RWPE1 (cell line): Measurements from ENCODE around the gene NINJ2.
"Not testable (repeated sequence)": the region's sequence is repeated elsewhere in the genome, so short reads cannot be mapped to it uniquely, and the experiment has no call there.

ENCODE experiments used
- CTCF ChIA-PET: fragments of 350-600 bp; sonication (Branson Sonifier 250); formaldehyde crosslinking; extraction: SDS; loops from one replicate; lab custom pipeline; 2021; lab: Yijun Ruan, JAX
- POLR2A ChIA-PET: fragments of 400-600 bp; formaldehyde crosslinking; extraction: SDS; loops from one replicate; lab custom pipeline; 2020; ENCODE audit warnings: antibody characterized with exemption; ENCODE audit not compliant: low non-redundant PET; lab: Yijun Ruan, JAX
- DNase-seq: peaks from one replicate; pipeline ENCODE4 v3.0.0; 2012; ENCODE audit warnings: low spot score
- H3K27ac ChIP-seq: fragments of 450-650 bp; 2 replicates; pipeline ENCODE4 v1.5.1; 2017
- CTCF ChIP-seq: fragments of 450-650 bp; conservative IDR thresholded peaks from 2 replicates; pipeline ENCODE4 v1.5.1; 2017; ENCODE audit warnings: low read depth, mild to moderate bottlenecking

NINJ2 gene

GRCh38 chr12:700016-700415, 36.8 kb upstream of the NINJ2 start:
- ChIA-PET POLR2A (no interaction called here), CTCF (no interaction called here)
- DNase-seq: no peak
- no peak overlapping the region for H3K27ac ChIP-seq
- TF ChIP-seq CTCF: no peak

- POLR2A ChIA-PET, DNase-seq, H3K27ac ChIP-seq, CTCF ChIA-PET: not testable (repeated sequence)
These were observed 35.0 kb upstream of the NINJ2 start for GRCh38 chr12:698222-698621.

- no peak overlapping the region for H3K27ac ChIP-seq
- ChIA-PET CTCF (no interaction called here), POLR2A (no interaction called here)
- no peak for DNase-seq
- no peak for TF ChIP-seq CTCF
These were observed 34.2 kb upstream of the NINJ2 start for GRCh38 chr12:697481-697880.

- POLR2A ChIA-PET: no interaction called here
- H3K27ac ChIP-seq: no peak overlapping the region
- CTCF ChIA-PET: interaction anchor here (0.6 kb wide), 1 partner anchor 21 kb away, joined by 4 read pairs; no protein-coding TSS in a partner anchor
- DNase-seq: no peak
- no peak for TF ChIP-seq CTCF
These were observed 31.7 kb upstream of the NINJ2 start for GRCh38 chr12:694734-695503.

- CTCF ChIA-PET: interaction anchor here (0.6 kb wide), 1 partner anchor 22 kb away, joined by 4 read pairs; no protein-coding TSS in a partner anchor
- no peak overlapping the region for H3K27ac ChIP-seq
- POLR2A ChIA-PET: no interaction called here
- no peak for DNase-seq
- no peak for TF ChIP-seq CTCF
These were observed 30.8 kb upstream of the NINJ2 start for GRCh38 chr12:693934-694533.

- DNase-seq: no peak
- H3K27ac ChIP-seq: no peak overlapping the region
- CTCF ChIA-PET: no interaction called here
- POLR2A ChIA-PET: no interaction called here
- no peak for TF ChIP-seq CTCF
These were observed 29.0 kb upstream of the NINJ2 start for GRCh38 chr12:692274-692673.

- no peak for TF ChIP-seq CTCF
- no peak overlapping the region for H3K27ac ChIP-seq
- DNase-seq: no peak
- ChIA-PET CTCF (interaction anchor here (0.6 kb wide), 1 partner anchor 915 kb away, joined by 3 read pairs; no protein-coding TSS in a partner anchor), POLR2A (no interaction called here)
These were observed 27.2 kb upstream of the NINJ2 start for GRCh38 chr12:690466-690865.
